ENCODE data around the gene MCIDAS. TPM values are rescaled to one million over a fixed set of nuclear protein-coding genes. Genes with fewer than 3 reads are reported as not detected.

MCIDAS gene
- total and polyA plus RNA-seq, 2 of the 8 experiments (the other 6 are each of a cell fraction or from before 2014, with no cell fraction given): 0.15 TPM; not detected in 1

DNA sequence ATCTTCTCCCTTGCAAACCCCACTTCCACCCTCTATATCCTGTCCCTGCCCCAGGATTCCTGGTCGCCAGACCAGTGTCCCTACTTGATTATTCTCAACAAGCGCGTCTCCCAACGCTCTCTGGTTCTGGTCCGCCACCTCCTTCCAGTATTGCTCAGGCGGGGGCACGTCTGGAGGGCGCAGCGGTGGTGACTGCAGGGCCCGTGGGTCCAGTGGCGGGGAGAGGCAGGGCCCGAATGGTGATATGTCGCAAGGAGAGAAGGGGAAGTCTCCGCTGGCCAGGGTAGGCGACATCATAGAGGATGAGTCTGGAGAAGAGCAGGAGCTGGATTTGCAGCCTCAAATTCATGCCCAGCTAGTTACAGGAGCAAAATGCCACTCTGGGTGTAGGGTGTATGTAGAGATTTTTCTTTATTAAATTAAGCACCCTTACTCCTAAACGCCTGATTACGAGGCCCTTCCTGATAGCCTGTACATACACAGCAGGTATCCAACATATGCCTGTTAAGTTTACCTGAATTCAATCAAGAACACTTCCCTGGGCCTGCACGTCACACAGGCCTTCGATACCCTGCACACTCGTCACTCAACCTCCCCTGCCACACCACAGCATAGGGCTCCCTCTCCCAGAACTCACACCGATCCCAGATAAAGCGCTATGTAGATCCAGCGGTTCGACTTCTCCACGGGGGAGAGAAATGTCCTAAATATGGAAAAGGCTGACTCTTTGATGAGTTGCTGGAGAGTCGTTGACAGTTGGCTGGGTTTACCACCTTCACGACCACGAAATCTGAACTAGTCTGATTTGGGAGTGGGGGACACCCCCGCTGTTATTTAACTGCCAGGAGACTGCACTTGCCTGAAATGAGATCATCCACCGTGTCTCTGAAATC lies 4.8 kb downstream of the MCIDAS start (continued):
- TF ChIP-seq PHF8 (conservative IDR thresholded peaks at IDR 0.05; ENCODE audit: low read depth, low read length): no peak
- TF ChIP-seq SUZ12 (IDR thresholded peaks at IDR 0.05; ENCODE audit: low read length): peak; percentile 92
- TF ChIP-seq NRF1 (IDR thresholded peaks at IDR 0.05; ENCODE audit: low read depth, low read length): no peak
- TF ChIP-seq EP300 (IDR thresholded peaks at IDR 0.05; ENCODE audit: borderline replicate concordance in 1 of 2, low read depth in 2 of 2, low read length in 2 of 2): no peak
- TF ChIP-seq TEAD4 (IDR thresholded peaks at IDR 0.05; ENCODE audit: low read depth, low read length): no peak

Data from H1 (cell line).